K562 (cell line): ENCODE measurements around the gene EVA1B. TPM values are rescaled to one million over a fixed set of nuclear protein-coding genes. Genes with fewer than 3 reads are reported as not detected.
A peak's percentile ranks its signal among the peaks of the same experiment; 100 is the strongest.

Experiments
- ATAC-seq: fragments of 200-7000 bp; cut with Tn5 transposase; 3 replicates; pipeline ENCODE4 v1.9.1; 2020; ENCODE audit warnings: moderate library complexity
- BruUV-seq: library from RNA; stranded (reverse); fragments of 400-500 nt; replicated peaks from 2 replicates; lab custom pipeline; 2021; lab: Mats Ljungman, UMichigan
- CTCF ChIA-PET: fragments of 300-600 bp; formaldehyde crosslinking; extraction: SDS; loops from one replicate; lab custom pipeline; 2021; ENCODE audit warnings: low intra/inter-chr PET ratio; lab: Yijun Ruan, JAX
- POLR2A ChIA-PET: fragments of 300-600, 350-650 bp; sonication (Branson Sonifier 250); formaldehyde crosslinking; extraction: SDS; loops from one replicate; lab custom pipeline; 2021; ENCODE audit warnings: antibody characterized with exemption, inconsistent platforms; lab: Yijun Ruan, JAX
- DNase-seq, 4 experiments: peaks; one replicate each; pipeline versions ENCODE4 v3.0.0 to v3.0.0-alpha.2; 2011 to 2018; ENCODE audit warnings: low spot score in 3 of 4, mixed read lengths in 3 of 4; ENCODE audit errors: extremely low read depth in 1 of 4
- FAIRE-seq: peaks from 2 replicates; lab custom pipeline; 2011; peaks lifted over from hg19 to GRCh38; lab: Jason Lieb, UNC
- H2AFZ ChIP-seq: 2 replicates; pipeline ENCODE4 v1.6.0; 2011; ENCODE audit warnings: low read depth, low read length, control low read depth, inconsistent platforms
- H3K27ac ChIP-seq: fragments of 200-600 bp; 3 replicates; pipeline ENCODE4 v1.8.0; 2011; ENCODE audit warnings: low read depth, mild to moderate bottlenecking, control low read depth, inconsistent platforms, low read length, moderate library complexity, mixed read lengths; ENCODE audit errors: extremely low read depth
- H3K27me3 ChIP-seq, 2 experiments: fragments of 300-600 bp in 1 of 2; 2 replicates in 1 of 2; 3 replicates in 1 of 2; pipeline versions ENCODE4 v1.6.0 to v1.8.0; 2011; ENCODE audit warnings: inconsistent platforms in 2 of 2, low read length in 2 of 2, mild to moderate bottlenecking in 1 of 2, mixed read lengths in 1 of 2, moderate library complexity in 1 of 2; ENCODE audit not compliant: control insufficient read depth in 2 of 2, insufficient read depth in 2 of 2
- H3K36me3 ChIP-seq: fragments of 300-600 bp; 3 replicates; pipeline ENCODE4 v1.8.0; 2011; ENCODE audit warnings: mild to moderate bottlenecking, low read length, inconsistent platforms; ENCODE audit not compliant: control insufficient read depth, insufficient read depth
- H3K4me1 ChIP-seq, 2 experiments: fragments of 200-600 bp in 1 of 2; replicated peaks in 1 of 2; 2 replicates in 1 of 2; 3 replicates in 1 of 2; pipeline versions ENCODE4 v1.5.1 to v1.8.0; 2011; ENCODE audit warnings: inconsistent platforms in 2 of 2, low read length in 2 of 2, mild to moderate bottlenecking in 1 of 2, mixed read lengths in 1 of 2, moderate library complexity in 1 of 2; ENCODE audit not compliant: control insufficient read depth in 2 of 2, insufficient read depth in 2 of 2
- H3K4me2 ChIP-seq: 2 replicates; pipeline ENCODE4 v1.6.1; 2011; ENCODE audit warnings: low read length, control low read depth, inconsistent platforms, mixed read lengths; ENCODE audit not compliant: insufficient read depth
- H3K4me3 ChIP-seq: fragments of 200-600 bp; sonication (generic), shearing (Covaris generic); 2 replicates; pipeline ENCODE4 v1.5.1; 2016; ENCODE audit warnings: control low read depth, inconsistent platforms
- H3K79me2 ChIP-seq: fragments of 200-600 bp; 3 replicates; pipeline ENCODE4 v1.8.0; 2011; ENCODE audit warnings: low read length, inconsistent platforms; ENCODE audit not compliant: control insufficient read depth, insufficient read depth
- H3K9ac ChIP-seq, 2 experiments: 2 replicates each; pipeline versions ENCODE4 v1.6.0 to v1.6.1; 2011; ENCODE audit warnings: low read depth in 2 of 2, low read length in 2 of 2, control low read depth in 1 of 2, inconsistent platforms in 1 of 2, mild to moderate bottlenecking in 1 of 2, mixed read lengths in 1 of 2; ENCODE audit not compliant: insufficient read depth in 1 of 2
- H3K9me1 ChIP-seq: one replicate; pipeline ENCODE4 v1.6.0; 2011; ENCODE audit warnings: inconsistent platforms, mild to moderate bottlenecking, low read length, moderate library complexity; ENCODE audit not compliant: control insufficient read depth, insufficient read depth
- H3K9me3 ChIP-seq: replicated peaks from 2 replicates; pipeline ENCODE4 v1.5.1; 2011; ENCODE audit warnings: low read depth, low read length, inconsistent platforms; ENCODE audit not compliant: control insufficient read depth, insufficient read depth
- H4K20me1 ChIP-seq: replicated peaks from 2 replicates; pipeline ENCODE4 v1.6.1; 2011; ENCODE audit warnings: low read length, inconsistent platforms, mixed read lengths; ENCODE audit not compliant: control insufficient read depth, insufficient read depth
- FOXK1 ChIP-seq: sonication (generic); formaldehyde crosslinking; IDR thresholded peaks from 2 replicates; pipeline ENCODE4 v1.8.0; 2022; ENCODE audit warnings: missing genetic modification reagents, mild to moderate bottlenecking, borderline replicate concordance
- MAFK ChIP-seq: IDR thresholded peaks from 2 replicates; pipeline ENCODE4 v1.6.1; 2011; ENCODE audit warnings: low read length, improper control_type of control experiment
- NFIC ChIP-seq: fragments of 450-650 bp; IDR thresholded peaks from 2 replicates; pipeline ENCODE4 v1.6.1; 2017; ENCODE audit warnings: mild to moderate bottlenecking, inconsistent platforms
- NFYB ChIP-seq: IDR thresholded peaks from 2 replicates; pipeline ENCODE4 v1.6.1; 2011; ENCODE audit warnings: mild to moderate bottlenecking, moderate library complexity; ENCODE audit not compliant: insufficient read length; ENCODE audit errors: extremely low read depth
- POLR2A ChIP-seq: fragments of 450-650 bp; conservative IDR thresholded peaks from 2 replicates; pipeline ENCODE4 v1.6.1; 2016
- SIN3B ChIP-seq: fragments of 450-650 bp; IDR thresholded peaks from 2 replicates; pipeline ENCODE4 v1.6.1; 2017; ENCODE audit warnings: low read depth, mild to moderate bottlenecking, moderate library complexity
- SRSF3 ChIP-seq: fragments of 200-400 bp; formaldehyde crosslinking; IDR thresholded peaks from 2 replicates; pipeline ENCODE4 v1.6.1; 2016; ENCODE audit warnings: mild to moderate bottlenecking, low read length, moderate library complexity; ENCODE audit not compliant: insufficient read depth
- TEAD1 ChIP-seq, 2 experiments: fragments of 450-650 bp in 1 of 2; sonication (generic) in 1 of 2; formaldehyde crosslinking; IDR thresholded peaks; 2 replicates each; pipeline versions ENCODE4 v1.4.0 to v1.8.0; 2020 to 2022; ENCODE audit warnings: mild to moderate bottlenecking in 2 of 2, missing genetic modification reagents in 1 of 2
- ZFPM2 ChIP-seq: fragments of 250-450 bp; sonication (Bioruptor Pico); IDR thresholded peaks from 2 replicates; pipeline ENCODE4 v1.5.1; 2022; ENCODE audit warnings: mild to moderate bottlenecking
- ZKSCAN1 ChIP-seq: fragments of 150-350 bp; IDR thresholded peaks from 2 replicates; pipeline ENCODE4 v1.6.1; 2016; ENCODE audit warnings: low read depth, low read length
- ZNF592 ChIP-seq: fragments of 450-650 bp; IDR thresholded peaks from 2 replicates; pipeline ENCODE4 v1.6.1; 2017; ENCODE audit warnings: antibody characterized with exemption, mild to moderate bottlenecking
- WGBS: fragments of 100-300 bp; shearing (Covaris generic); methylation state at CpG from one replicate; pipeline ENCODE4 v1.1.6; 2016; ENCODE audit warnings: low coverage, mixed read lengths; ENCODE audit not compliant: insufficient coverage; ENCODE audit errors: missing lambda C conversion rate; 5-methylcytosine and 5-hydroxymethylcytosine counted together
- in situ Hi-C: fragments of 300-500 bp; cut with MboI; formaldehyde crosslinking; loops from 4 replicates; pipeline ENCODE4 v1.15.0; 2018; ENCODE audit warnings: inconsistent platforms, mixed read lengths
- intact Hi-C: fragments of 100-400 bp; cut with micrococcal nuclease; formaldehyde crosslinking; loops from 2 replicates; pipeline ENCODE4 v1.14.2; 2022
- polyA plus RNA-seq, 8 experiments: library from polyadenylated mRNA; depleted of rRNA in 4 of 8; stranded (reverse) in 5 of 8; unstranded in 3 of 8; fragments of >200 nt; fragmentation: Nextera tagmentation in 2 of 8; fragmentation: Illumina TruSeq in 1 of 8; extraction: Ambion mirVana in 2 of 8; extraction: Trizol in 1 of 8; gene quantifications; 2 replicates each; pipeline versions ENCODE4 v1.2.1 to v1.2.3, GENCODE V29; 2011 to 2014; ENCODE audit warnings: inconsistent platforms in 1 of 8, missing spikeins in 1 of 8
- total RNA-seq, 7 experiments: library from RNA; depleted of rRNA in 6 of 7; stranded (reverse); fragments of >200 nt in 6 of 7; fragmentation: Illumina TruSeq in 2 of 7; extraction: Trizol in 2 of 7; gene quantifications; 2 replicates each; pipeline versions ENCODE4 v1.2.1 to v1.2.3, GENCODE V29; 2011 to 2021; ENCODE audit warnings: low replicate concordance in 1 of 7
- TF ChIP-seq, protein P1 (sequence below): fragments of 200-800 bp; sonication (Bioruptor generic); IDR thresholded peaks from 2 replicates; pipeline ENCODE4 v1.6.1; 2016; ENCODE audit warnings: missing genetic modification characterization, missing compliant biosample characterization

The EVA1B gene
- total and polyA plus RNA-seq, 9 of the 15 experiments (the other 6 are each of a cell fraction or from before 2014, with no cell fraction given), result 0.08 to 65.7 (median 2.4) TPM

DNA sequence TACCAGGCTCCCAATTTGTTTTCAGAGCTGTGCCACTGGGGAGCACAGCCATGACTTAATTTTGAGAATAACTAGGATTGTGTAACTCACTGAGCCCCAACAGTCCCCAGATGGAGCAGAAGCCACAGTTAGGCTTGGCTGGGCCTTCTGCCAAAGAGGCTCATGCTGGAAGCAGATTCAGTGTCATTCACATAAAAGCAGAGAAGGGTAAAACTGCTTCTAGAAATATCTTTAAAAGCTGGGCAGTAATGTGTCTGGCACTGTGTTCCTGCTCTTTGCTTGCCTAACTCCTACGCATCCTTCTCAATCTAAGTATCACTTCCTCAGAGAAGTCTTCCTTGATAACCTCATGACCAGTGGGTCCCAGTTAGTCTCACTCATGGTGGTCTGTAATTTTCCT is 41.9 kb upstream of the EVA1B start (continued):
- TF ChIP-seq ZNF592, result no peak
- no peak for TF ChIP-seq NFYB

DNA sequence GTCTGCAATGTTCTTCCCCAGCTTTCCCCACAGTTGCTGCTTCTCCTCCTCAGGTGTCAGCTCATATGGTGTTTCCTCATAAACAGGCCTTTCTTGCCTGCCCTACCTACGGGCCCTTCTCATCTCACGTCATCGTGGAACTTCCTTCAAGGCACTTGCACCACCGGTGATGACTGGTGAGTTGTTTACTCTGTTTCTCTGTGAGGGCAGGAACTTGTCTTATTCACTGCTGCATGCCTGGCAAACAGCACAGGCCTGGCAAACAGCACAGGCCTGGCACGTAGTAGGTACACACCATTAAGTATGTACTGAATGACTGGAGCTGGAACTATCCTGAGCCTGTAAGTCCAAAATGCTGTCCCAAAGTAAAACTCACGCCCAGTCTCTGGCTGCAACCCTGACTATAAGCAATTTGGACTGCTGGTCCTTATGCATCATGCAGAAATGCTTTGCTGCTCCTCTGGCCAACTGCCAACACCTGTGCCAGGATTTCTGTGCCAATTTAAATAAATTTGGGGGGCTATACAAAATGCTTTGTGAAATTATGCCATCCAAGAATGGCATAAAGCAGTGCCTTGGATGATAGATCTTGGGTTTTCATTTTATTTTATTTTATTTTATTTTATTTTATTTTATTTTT is 36.6 kb upstream of the EVA1B start:
- Histone ChIP-seq H3K4me1 (0 out of 5 replicates have a peak, but pooled peaks cover 0 to 3% of the 10 kb centered on the region in 2 experiments), H3K4me2 (no peak overlapping the region), H3K4me3 (no peak overlapping the region), H4K20me1 (no peaks in the 10 kb centered on the region), H3K27me3 (no peaks in the 10 kb centered on the region), H3K27ac (no peak overlapping the region), H3K9me1 (no peaks in the 10 kb centered on the region), H3K79me2 (0 out of 3 replicates have a peak, but pooled peaks cover 4% of the 10 kb centered on the region), H2AFZ (no peak overlapping the region), H3K36me3 (peaks cover 75% of the 10 kb centered on the region), H3K9ac (peak overlapping the region in 1 of 2 experiments; percentile 24; a peak in 1 of 4 replicates), H3K9me3 (no peaks in the 10 kb centered on the region)
- in situ Hi-C loops, result no loop called here
- ATAC-seq (no peak), DNase-seq (no peak), FAIRE-seq (no peak)
- TF ChIP-seq TEAD1 (CRISPR knock-in tag; IDR thresholded peaks at IDR 0.05) (no peak), FOXK1 (CRISPR knock-in tag) (no peak), POLR2A (peak; percentile 6; the same call in 1 of the 2 replicates), ZFPM2 (no peak), ZKSCAN1 (peak; percentile 70), MAFK (no peak), NFIC (peak; percentile 68), SRSF3 (no peak), SIN3B (no peak)
- TF ChIP-seq, protein P1, sequence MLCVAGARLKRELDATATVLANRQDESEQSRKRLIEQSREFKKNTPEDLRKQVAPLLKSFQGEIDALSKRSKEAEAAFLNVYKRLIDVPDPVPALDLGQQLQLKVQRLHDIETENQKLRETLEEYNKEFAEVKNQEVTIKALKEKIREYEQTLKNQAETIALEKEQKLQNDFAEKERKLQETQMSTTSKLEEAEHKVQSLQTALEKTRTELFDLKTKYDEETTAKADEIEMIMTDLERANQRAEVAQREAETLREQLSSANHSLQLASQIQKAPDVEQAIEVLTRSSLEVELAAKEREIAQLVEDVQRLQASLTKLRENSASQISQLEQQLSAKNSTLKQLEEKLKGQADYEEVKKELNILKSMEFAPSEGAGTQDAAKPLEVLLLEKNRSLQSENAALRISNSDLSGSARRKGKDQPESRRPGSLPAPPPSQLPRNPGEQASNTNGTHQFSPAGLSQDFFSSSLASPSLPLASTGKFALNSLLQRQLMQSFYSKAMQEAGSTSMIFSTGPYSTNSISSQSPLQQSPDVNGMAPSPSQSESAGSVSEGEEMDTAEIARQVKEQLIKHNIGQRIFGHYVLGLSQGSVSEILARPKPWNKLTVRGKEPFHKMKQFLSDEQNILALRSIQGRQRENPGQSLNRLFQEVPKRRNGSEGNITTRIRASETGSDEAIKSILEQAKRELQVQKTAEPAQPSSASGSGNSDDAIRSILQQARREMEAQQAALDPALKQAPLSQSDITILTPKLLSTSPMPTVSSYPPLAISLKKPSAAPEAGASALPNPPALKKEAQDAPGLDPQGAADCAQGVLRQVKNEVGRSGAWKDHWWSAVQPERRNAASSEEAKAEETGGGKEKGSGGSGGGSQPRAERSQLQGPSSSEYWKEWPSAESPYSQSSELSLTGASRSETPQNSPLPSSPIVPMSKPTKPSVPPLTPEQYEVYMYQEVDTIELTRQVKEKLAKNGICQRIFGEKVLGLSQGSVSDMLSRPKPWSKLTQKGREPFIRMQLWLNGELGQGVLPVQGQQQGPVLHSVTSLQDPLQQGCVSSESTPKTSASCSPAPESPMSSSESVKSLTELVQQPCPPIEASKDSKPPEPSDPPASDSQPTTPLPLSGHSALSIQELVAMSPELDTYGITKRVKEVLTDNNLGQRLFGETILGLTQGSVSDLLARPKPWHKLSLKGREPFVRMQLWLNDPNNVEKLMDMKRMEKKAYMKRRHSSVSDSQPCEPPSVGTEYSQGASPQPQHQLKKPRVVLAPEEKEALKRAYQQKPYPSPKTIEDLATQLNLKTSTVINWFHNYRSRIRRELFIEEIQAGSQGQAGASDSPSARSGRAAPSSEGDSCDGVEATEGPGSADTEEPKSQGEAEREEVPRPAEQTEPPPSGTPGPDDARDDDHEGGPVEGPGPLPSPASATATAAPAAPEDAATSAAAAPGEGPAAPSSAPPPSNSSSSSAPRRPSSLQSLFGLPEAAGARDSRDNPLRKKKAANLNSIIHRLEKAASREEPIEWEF (CRISPR knock-in tag), result no peak
- intact Hi-C loops, result no loop called here
- 89% methylated on average over 6 of the region's 6 CpGs for WGBS
- BruUV-seq, result no TSS peak
- ChIA-PET CTCF (no interaction called here), POLR2A (interaction anchor here (0.6 to 2.9 kb wide), 4 partner anchors 9 to 28 kb away, joined by 3 to 18 read pairs (median 6); no protein-coding TSS in a partner anchor)
